GM18868 (cell line): ENCODE data around the gene PBRM1.

Source experiments
- ATAC-seq: cut with Tn5 transposase; IDR thresholded peaks from one replicate; pipeline ENCODE4 v1.9.1; 2021; ENCODE audit warnings: mild to moderate bottlenecking, moderate library complexity; ENCODE audit not compliant: unreplicated experiment

PBRM1 gene

DNA sequence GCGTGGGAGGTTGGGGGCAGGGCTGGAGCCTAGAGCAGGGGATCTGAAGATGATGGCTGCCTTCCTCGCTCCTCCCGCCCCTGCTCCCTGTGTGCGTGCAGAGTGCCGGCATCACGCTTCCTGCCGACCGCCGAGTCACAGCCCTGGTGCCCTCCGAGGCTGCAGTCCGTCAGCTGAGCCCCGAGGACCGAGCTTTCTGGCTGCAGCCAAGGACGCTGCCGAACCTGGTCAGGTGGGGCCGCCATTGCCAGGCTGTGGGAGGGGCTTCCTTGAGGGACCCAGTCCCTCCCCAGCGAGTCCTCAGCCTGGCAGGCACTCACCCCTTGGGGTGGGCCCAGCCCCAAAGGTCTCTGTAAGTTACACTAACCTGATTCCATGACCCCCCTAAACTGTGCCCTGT, 173.0 kb downstream of the PBRM1 start:
- no peak for ATAC-seq

DNA sequence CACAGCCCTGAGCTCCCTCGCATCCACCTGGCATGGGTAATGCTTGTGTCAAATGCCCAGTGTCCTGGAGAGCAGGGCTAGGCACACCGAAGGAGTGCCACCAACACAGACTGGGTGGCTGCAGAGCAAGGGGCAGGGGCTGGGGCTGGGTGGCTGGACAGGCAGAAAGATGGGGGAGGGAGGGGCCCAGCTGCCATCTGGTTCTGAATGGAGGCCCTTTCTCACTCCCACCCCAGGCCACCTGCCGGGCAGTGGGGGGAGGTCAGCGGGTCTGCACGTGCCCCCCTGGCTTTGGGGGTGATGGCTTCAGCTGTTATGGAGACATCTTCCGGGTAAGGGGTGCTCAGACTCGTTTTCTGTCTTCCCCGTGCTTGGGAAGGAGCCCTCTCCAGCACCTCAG, 173.6 kb downstream of the PBRM1 start:
- ATAC-seq, result no peak

DNA sequence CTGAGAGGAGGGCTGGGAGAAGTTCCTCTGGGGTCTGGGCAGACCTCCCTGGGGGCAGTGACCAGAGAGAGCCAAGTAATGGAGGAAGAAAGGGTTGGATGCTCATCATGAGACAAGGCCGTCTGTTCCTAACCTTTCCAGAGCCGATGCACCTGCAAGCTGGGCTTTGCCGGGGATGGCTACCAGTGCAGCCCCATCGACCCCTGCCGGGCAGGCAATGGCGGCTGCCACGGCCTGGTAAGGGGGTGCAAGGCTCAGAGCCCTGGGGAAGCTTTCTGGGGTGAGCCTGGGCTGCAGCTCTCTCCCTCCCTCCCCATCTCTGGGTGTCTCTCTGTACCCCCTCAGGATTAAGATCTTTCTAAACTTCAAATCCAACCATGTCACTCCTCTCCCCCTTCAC, 174.2 kb downstream of the PBRM1 start:
- no peak for ATAC-seq

DNA sequence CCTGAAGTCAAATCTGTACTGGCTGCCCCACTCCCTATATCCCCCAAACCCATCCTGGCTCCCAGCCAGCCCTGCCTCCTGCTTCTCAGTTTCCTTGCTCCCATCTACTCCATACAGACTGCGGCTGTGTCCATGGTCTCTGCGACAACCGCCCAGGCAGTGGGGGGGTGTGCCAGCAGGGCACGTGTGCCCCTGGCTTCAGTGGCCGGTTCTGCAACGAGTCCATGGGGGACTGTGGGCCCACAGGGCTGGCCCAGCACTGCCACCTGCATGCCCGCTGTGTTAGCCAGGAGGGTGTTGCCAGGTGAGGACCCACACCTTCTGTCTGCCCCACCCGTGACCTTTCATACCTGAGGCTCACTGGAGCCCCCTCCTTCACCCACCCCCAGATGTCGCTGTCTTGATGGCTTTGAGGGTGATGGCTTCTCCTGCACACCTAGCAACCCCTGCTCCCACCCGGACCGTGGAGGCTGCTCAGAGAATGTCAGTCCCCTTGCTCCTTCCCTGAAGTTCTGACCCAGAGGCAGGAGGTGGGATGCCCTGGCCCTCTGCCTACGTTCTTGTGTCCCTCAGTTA, 175.9 kb downstream of the PBRM1 start:
- no peak for ATAC-seq

DNA sequence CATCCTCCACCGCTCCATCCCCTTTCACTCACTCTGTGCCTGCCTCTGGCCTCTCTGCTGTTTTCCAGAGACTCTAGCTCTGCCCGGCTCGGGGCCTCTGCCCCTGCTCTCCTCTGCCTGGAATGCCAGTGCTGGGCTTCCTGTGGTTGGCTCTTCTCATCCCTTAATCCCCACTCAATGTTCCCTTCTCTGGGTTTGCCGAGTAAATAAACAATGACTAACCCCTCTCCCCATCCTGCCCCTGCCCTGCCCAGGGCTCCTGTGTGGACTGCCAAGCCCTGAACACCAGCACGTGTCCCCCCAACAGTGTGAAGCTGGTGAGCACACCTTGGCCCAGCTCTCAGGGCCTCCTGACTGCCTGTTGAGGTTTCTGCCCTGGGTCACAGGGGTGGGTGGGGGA, 178.4 kb downstream of the PBRM1 start:
- ATAC-seq, result no peak

DNA sequence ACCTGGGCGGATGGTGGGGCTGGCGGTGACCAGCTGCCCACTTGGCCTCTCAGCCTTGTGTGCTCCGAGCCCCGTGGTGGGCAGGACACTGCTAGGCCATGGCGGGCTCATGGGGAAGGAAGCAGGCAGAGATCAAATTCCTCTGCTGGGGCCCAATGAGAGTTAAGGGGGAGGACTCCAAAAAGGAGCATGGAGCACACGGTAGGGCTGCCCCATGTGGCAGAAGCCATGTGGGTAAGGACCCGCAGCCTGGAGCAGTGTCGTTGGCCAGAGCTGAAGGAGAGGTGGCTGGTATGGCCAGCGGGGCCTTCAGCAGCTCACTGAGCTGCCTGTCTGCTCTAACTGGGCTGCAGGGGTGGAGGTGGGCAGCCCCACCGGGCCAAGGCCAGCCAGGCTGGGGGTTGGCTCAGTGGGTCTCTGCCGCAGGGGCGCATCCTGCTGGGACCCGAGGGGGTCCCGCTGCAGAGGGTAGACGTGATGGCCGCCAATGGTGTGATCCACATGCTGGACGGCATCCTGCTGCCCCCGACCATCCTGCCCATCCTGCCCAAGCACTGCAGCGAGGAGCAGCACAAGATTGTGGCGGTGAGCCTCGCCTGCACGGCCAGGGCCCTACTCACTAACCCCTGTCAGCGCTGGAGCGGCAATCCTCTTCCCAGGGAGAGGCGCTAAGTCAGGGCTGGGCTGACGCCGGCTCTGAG, 179.3 kb downstream of the PBRM1 start:
- no peak for ATAC-seq

DNA sequence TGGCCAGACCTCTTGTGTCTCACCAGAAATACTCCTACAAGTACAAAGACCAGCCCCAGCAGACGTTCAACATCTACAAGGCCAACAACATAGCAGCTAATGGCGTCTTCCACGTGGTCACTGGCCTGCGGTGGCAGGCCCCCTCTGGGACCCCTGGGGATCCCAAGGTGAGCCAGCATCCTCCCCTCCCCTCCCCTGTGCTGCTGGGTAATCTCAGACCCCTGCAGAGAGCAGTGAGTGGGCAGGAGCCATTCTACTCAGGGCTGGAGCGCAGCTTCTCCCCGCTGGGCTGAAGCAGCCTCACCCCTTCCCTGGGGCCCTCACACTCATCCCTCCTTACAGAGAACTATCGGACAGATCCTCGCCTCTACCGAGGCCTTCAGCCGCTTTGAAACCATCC, 180.7 kb downstream of the PBRM1 start:
- no peak for ATAC-seq

DNA sequence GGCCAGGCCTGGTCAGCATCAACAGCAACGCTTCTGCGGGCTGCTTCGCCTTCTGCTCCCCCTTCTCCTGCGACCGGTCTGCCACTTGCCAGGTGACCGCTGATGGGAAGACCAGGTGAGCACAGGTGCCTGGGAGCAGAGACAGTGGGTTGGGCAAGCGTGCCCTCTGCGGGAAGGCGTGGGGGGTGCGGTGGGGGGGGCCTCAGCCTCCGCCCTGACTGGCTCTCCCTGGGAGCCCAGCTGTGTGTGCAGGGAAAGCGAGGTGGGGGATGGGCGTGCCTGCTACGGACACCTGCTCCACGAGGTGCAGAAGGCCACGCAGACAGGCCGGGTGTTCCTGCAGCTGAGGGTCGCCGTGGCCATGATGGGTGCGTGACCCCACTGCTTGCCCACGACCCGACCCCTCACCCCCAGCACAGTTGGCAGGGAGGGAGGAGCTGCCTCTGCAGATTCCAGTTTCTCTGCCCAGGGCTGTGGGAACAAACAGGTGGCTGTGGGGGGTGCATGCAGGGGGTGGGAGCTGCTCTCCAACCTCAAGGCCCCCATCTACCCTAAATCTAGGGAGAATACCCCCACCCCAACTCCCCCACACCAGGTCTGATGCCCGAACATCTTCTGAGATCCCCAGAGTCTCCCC, 181.8 kb downstream of the PBRM1 start:
- no peak for ATAC-seq

DNA sequence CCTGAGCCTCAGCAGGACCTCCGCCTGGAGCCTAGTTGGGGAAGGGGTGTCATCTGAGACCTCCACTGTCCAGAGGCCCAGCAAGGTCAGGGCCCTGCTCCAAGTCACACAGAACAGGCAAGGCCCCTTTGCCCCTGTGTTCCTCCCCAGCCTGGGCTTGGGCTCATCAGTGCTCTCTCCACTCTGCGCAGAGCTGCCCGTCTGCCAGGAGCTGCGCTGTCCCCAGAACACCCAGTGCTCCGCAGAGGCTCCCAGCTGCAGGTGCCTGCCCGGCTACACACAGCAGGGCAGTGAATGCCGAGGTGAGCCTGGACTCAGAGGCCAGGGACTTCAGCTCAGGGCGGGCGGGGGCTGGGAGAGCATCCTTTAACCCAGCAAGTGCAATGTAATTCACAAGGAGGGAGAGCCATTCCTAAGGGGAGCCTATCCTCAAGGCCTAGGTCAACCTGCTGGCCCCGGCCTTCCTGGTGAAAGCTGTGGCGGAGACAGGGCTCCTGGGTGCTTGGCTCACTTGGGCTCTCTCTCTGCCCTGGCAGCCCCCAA, 182.8 kb downstream of the PBRM1 start:
- ATAC-seq, result no peak

DNA sequence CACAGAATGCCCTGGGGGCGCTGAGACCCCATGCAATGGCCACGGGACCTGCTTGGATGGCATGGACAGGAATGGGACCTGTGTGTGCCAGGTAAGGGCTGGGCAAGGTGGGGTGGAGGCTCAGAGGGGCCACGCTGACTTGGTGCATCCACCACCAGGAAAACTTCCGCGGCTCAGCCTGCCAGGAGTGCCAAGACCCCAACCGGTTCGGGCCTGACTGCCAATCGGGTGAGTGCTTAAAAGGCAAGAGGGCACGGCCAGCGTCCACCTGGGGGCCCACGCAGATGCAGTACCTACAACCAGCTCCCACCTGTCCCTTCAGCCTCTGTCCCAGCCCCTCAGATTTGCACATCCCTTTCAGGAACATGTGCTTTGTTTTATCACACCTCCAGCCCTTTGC, 183.7 kb downstream of the PBRM1 start:
- ATAC-seq, result no peak

DNA sequence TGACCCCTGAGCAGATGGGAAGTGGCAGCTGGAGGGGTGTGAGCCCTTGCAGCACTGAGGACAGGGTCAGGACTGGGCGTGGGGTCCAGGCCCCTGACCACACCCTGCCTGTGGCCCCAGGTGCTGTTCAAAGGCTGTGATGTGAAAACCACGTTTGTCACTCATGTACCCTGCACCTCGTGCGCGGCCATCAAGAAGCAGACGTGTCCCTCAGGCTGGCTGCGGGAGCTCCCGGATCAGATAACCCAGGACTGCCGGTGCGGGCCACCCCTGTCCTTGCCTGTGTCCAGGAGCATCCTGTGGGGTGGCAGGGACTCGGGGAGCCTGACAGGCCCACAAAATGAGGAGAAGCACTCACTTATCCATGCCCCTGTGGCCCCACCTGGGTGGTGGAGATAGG, 184.7 kb downstream of the PBRM1 start:
- no peak for ATAC-seq

DNA sequence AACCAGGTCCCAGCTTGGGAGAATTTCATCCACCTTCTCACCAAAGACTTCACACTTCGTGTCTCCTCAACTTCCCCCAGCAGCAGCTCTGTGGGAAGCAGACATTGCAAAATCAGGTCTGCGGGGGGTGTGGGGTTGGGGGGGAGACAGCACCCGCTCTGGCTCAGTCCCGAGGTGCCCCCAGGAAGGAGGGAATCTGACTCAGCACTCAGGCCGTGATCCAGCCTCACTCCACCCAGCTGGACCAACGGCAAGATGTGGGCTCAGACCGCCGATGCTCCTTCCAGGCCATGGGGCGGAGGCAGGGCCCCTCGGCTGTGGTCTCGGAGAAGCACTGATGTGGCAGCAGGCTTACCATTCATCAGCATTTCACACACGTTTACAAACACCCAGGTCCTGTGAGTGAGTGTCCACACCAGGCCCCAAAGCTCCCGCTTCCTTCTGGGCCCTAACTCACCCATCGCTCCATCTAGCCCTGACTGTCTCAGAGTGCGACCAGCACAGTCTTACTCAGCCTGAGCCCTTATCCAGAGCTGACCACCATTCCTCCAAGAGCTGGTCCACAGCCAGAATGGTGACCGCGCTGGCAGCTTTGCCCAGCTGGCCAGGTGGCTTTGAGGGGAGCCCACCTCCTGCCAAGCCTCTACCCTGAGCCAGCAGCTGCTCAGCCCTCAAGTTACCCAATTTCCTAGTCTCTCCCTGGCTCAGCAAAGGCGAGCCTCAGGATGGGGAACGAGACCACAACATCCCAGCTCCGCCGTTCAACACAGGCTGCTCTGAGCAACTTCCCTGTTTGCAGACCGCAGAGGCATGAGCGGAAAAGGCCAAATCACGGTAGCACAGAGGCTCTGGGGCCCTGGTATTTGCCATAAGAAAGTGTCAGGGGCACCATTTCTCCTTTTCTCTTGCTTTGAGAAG, 187.3 kb downstream of the PBRM1 start:
- ATAC-seq, result no peak

DNA sequence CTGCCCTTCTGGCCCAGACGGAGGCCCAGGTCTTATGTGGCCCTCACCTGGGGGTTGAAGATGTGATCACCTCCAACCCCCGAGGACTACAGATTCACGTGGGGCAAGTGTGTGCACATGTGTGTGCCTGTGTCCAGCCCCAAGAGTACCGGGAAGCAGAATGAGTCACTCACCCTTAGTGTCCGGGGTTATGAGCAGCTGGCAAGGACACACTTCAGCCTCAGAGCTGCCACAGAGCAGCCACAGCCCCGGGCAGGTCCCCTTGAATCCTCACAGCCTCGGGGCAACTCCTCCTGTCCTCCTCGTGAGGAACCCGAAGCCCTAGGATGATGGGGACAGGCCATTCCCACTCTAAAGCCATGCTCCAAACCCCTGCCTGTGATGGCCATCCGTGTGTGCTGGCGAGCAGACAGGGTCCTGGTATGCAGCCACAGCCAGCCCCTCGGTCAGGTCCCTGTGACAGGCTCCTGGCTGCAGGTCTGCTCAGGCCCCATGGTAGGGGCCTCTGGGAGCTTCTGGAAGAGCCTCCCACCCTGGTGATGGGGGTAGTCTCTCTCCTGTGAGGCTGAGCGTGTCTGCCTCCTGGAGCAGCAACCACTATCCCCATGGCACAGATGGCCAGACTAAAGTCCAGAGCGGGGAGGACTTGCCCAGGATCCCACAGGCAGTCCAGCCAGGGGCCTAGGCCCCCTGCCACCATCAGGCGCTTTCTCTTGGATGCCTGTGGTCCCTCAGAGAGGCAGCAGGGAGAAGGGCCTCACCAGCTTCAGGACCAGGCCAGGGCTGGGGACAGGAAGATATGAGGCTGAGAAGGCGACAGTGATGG, 189.7 kb downstream of the PBRM1 start:
- ATAC-seq, result no peak
